B cell (primary cell): ENCODE data around the gene PIGH. TPM values are rescaled to one million over a fixed set of nuclear protein-coding genes. Genes with fewer than 3 reads are reported as not detected.

ENCODE experiments used
- ATAC-seq: fragments of 200-7000 bp; cut with Tn5 transposase; one replicate; pipeline ENCODE4 v1.10.0; 2021; ENCODE audit warnings: low read depth, mild to moderate bottlenecking, moderate number of reproducible peaks, moderate library complexity
- CTCF ChIA-PET: fragments of 350-600 bp; sonication (Branson Sonifier 250); formaldehyde crosslinking; loops from one replicate; lab custom pipeline; 2021; ENCODE audit warnings: antibody characterized with exemption, inconsistent platforms; lab: Charles Lee
- POLR2A ChIA-PET: fragments of 350-600 bp; sonication (Branson Sonifier 250); formaldehyde crosslinking; loops from one replicate; lab custom pipeline; 2021; ENCODE audit warnings: antibody characterized with exemption; lab: Charles Lee
- DNase-seq: peaks from one replicate; pipeline ENCODE4 v3.0.0; 2013
- H2AFZ ChIP-seq: 2 replicates; pipeline ENCODE4 v1.6.1; 2012; ENCODE audit warnings: mild to moderate bottlenecking, low read depth, low read length; ENCODE audit not compliant: insufficient read depth, poor library complexity, severe bottlenecking
- H3K27ac ChIP-seq, 2 donors: 1 replicate in 1 of 2; 2 replicates in 1 of 2; pipeline ENCODE4 v1.5.1; 2012 to 2013; ENCODE audit warnings: low read length in 2 of 2, mild to moderate bottlenecking in 2 of 2, moderate library complexity in 1 of 2
- H3K27me3 ChIP-seq, 4 experiments: fragments of 200-600 bp in 1 of 4; sonication (generic) in 1 of 4; replicated peaks in 1 of 4; 1 replicate in 2 of 4; 2 replicates in 2 of 4; pipeline versions ENCODE4 v1.6.1 to v1.7.0; 2013 to 2016; ENCODE audit warnings: low read length in 3 of 4, mild to moderate bottlenecking in 2 of 4, mixed read lengths in 1 of 4, moderate library complexity in 1 of 4; ENCODE audit not compliant: insufficient read depth in 4 of 4, control insufficient read depth in 3 of 4; ENCODE audit errors: control extremely low read depth in 1 of 4
- H3K36me3 ChIP-seq, 2 experiments: replicated peaks in 1 of 2; 1 replicate in 1 of 2; 2 replicates in 1 of 2; pipeline versions ENCODE4 v1.6.1 to v1.7.1; 2013; ENCODE audit warnings: low read length in 1 of 2; ENCODE audit not compliant: insufficient read depth in 2 of 2, control insufficient read depth in 1 of 2; ENCODE audit errors: control extremely low read depth in 1 of 2, extremely low read depth in 1 of 2
- H3K4me1 ChIP-seq, 2 donors: fragments of 200-600 bp in 1 of 2; sonication (generic) in 1 of 2; 1 replicate in 1 of 2; 2 replicates in 1 of 2; pipeline versions ENCODE4 v1.5.1 to v1.6.1; 2013 to 2017; ENCODE audit warnings: low read length in 2 of 2; ENCODE audit not compliant: control insufficient read depth in 2 of 2, insufficient read depth in 2 of 2
- H3K4me2 ChIP-seq: replicated peaks from 2 replicates; pipeline ENCODE3; 2012; ENCODE audit warnings: mild to moderate bottlenecking, low read depth, low read length; ENCODE audit not compliant: poor library complexity, severe bottlenecking
- H3K4me3 ChIP-seq, 5 experiments: fragments of 200-600 bp in 1 of 5; sonication (generic) in 1 of 5; 1 replicate in 3 of 5; 2 replicates in 2 of 5; pipeline versions ENCODE4 v1.5.1 to v1.7.0; 2011 to 2016; ENCODE audit warnings: low read length in 4 of 5, mild to moderate bottlenecking in 4 of 5, low read depth in 2 of 5, control low read depth in 1 of 5, moderate library complexity in 1 of 5; ENCODE audit not compliant: insufficient read depth in 1 of 5; ENCODE audit errors: control extremely low read depth in 1 of 5, extremely low read depth in 1 of 5
- H3K79me2 ChIP-seq: fragments of 200-600 bp; sonication (generic); one replicate; pipeline ENCODE4 v1.6.0; 2016; ENCODE audit warnings: low read length; ENCODE audit not compliant: control insufficient read depth, insufficient read depth
- H3K9ac ChIP-seq: fragments of 200-600 bp; sonication (generic); 2 replicates; pipeline ENCODE4 v1.6.1; 2017; ENCODE audit warnings: mild to moderate bottlenecking, low read length, moderate library complexity
- H3K9me3 ChIP-seq, 3 donors: one replicate each; pipeline versions ENCODE4 v1.6.1 to v1.7.1; 2013; ENCODE audit warnings: low read length in 2 of 3; ENCODE audit not compliant: control insufficient read depth in 2 of 3, insufficient read depth in 1 of 3; ENCODE audit errors: control extremely low read depth in 1 of 3
- H4K20me1 ChIP-seq: 2 replicates; pipeline ENCODE4 v1.6.0; 2012; ENCODE audit warnings: mild to moderate bottlenecking, low read length; ENCODE audit not compliant: insufficient read depth, control insufficient read depth, poor library complexity, severe bottlenecking
- H3K27ac Mint-ChIP-seq: one replicate; pipeline ENCODE4 v1.8.0; 2021; ENCODE audit warnings: mixed read lengths
- H3K27me3 Mint-ChIP-seq: one replicate; pipeline ENCODE4 v1.8.0; 2021; ENCODE audit warnings: mixed read lengths
- H3K4me1 Mint-ChIP-seq: one replicate; pipeline ENCODE4 v1.8.0; 2021; ENCODE audit warnings: mixed read lengths
- H3K4me3 Mint-ChIP-seq: one replicate; pipeline ENCODE4 v1.8.0; 2021; ENCODE audit warnings: mixed read lengths
- H3K9me3 Mint-ChIP-seq: one replicate; pipeline ENCODE4 v1.8.0; 2022; ENCODE audit warnings: mixed read lengths; ENCODE audit not compliant: insufficient read depth
- EZH2 ChIP-seq: IDR thresholded peaks from 2 replicates; pipeline ENCODE4 v1.6.1; 2012; ENCODE audit warnings: borderline replicate concordance, low read depth, mild to moderate bottlenecking, moderate library complexity, low read length; ENCODE audit not compliant: insufficient read depth, poor library complexity, severe bottlenecking
- WGBS: methylation state at CpG from one replicate; pipeline ENCODE4 v1.1.5; 2013; ENCODE audit warnings: missing lambda C conversion rate; ENCODE audit not compliant: insufficient coverage; 5-methylcytosine and 5-hydroxymethylcytosine counted together
- intact Hi-C: fragments of 100-400 bp; cut with micrococcal nuclease; formaldehyde crosslinking; loops from one replicate; pipeline ENCODE4 v1.10.0; 2022
- polyA plus RNA-seq: library from polyadenylated mRNA; depleted of rRNA; stranded (reverse); fragments of >200 nt; gene quantifications from 2 replicates; pipeline ENCODE4 v1.2.3, GENCODE V29; 2012
- total RNA-seq, 2 donors: library from RNA; stranded (reverse); fragments of 120-200 nt in 1 of 2; gene quantifications; 1 replicate in 1 of 2; 2 replicates in 1 of 2; pipeline versions ENCODE4 v1.2.3 to v1.2.4, GENCODE V29; 2013 to 2022
- TF ChIP-seq, protein P1 (sequence below): fragments of 200-600 bp; IDR thresholded peaks from one replicate; pipeline ENCODE4 v1.8.0; 2022; ENCODE audit warnings: antibody characterized with exemption, mild to moderate bottlenecking

PIGH gene
- total and polyA plus RNA-seq, 2 donors (not counting 1 experiment from before 2014, with no cell fraction given) = 26.7 to 48.0 TPM

DNA sequence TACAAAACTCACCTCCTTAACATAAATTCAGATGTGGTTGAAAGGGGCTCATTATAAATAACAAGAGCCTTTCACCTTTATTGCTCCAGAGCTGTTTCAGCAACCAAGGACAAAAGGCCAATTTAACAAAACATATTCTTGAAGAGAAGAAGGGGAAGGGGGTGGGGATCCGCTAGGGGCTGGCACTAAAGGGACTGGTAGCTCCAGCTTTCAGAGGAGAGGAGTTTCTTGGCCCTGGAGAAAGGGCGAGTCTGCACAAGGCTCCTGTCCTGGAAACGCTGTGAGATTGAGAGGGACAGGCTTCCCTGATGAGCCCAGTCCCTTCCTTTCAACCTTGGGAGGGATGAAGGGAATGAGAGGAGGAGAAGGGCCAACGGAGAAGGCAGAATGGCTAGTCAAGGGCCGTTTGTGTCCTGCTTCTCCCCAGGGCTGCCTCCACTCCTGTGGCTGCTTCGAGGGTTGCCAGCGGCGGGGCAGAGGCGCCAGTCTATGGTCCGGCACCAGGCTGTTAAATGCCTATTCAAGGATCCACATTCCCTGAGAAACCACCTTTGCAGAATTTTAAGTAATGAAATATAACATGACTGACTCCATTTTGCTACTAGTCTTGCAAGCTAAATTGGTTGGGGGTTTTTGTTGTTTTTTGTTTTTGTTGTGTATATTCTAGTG lies 9.7 kb upstream of the PIGH start:
- ChIA-PET CTCF (interaction anchor here (1.5 kb wide), 1 partner anchor 25 kb away, joined by 3 read pairs; no protein-coding TSS in a partner anchor), POLR2A (no interaction called here)
- Histone ChIP-seq H3K79me2 (no peaks in the 10 kb centered on the region), H3K9me3 (no peaks in the 10 kb centered on the region), H2AFZ (no peak overlapping the region), H3K4me1 (no peaks in the 10 kb centered on the region), H3K4me3 (no peak overlapping the region), H3K27me3 (no peaks in the 10 kb centered on the region), H3K9ac (no peak overlapping the region), H3K36me3 (no peaks in the 10 kb centered on the region), H3K4me2 (no peak overlapping the region), H3K27ac (no peak overlapping the region), H4K20me1 (no peaks in the 10 kb centered on the region)
- H3K9me3 Mint-ChIP-seq = no peaks in the 10 kb centered on the region
- no peaks in the 10 kb centered on the region for H3K27me3 Mint-ChIP-seq
- intact Hi-C loops = no loop called here
- 87% methylated on average over 8 of the region's 10 CpGs for WGBS
- H3K27ac Mint-ChIP-seq = no peak overlapping the region
- no peak overlapping the region for H3K4me3 Mint-ChIP-seq
- ATAC-seq (no peak), DNase-seq (no peak)
- TF ChIP-seq, protein P1, sequence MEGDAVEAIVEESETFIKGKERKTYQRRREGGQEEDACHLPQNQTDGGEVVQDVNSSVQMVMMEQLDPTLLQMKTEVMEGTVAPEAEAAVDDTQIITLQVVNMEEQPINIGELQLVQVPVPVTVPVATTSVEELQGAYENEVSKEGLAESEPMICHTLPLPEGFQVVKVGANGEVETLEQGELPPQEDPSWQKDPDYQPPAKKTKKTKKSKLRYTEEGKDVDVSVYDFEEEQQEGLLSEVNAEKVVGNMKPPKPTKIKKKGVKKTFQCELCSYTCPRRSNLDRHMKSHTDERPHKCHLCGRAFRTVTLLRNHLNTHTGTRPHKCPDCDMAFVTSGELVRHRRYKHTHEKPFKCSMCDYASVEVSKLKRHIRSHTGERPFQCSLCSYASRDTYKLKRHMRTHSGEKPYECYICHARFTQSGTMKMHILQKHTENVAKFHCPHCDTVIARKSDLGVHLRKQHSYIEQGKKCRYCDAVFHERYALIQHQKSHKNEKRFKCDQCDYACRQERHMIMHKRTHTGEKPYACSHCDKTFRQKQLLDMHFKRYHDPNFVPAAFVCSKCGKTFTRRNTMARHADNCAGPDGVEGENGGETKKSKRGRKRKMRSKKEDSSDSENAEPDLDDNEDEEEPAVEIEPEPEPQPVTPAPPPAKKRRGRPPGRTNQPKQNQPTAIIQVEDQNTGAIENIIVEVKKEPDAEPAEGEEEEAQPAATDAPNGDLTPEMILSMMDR = no peak
- no peak for TF ChIP-seq EZH2
- peaks cover 2% of the 10 kb centered on the region for H3K4me1 Mint-ChIP-seq

DNA sequence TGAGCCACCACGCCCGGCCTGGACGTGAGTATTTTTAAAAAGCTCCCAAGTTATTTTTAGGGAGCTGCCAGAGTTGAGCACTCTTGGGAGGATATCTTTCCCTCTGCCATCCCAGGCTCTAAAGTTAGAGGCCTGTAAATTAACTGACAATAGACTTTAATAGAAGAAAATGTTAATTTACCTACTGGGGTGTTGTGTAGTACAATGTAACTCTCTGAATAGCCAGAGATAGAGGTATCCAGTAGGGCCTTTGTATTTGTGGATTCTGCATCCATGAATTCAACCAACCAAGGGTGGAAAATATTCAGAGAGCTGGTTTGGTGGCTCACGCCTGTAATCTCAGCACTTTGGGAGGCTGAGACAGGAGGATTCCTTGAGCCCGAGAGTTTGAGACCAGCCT lies 7.6 kb upstream of the PIGH start:
- ATAC-seq = no peak

More for the DNA sequence above, 7.6 kb upstream of the PIGH start:
- intact Hi-C loops = no loop called here
- H3K4me1 Mint-ChIP-seq = peaks cover 16% of the 10 kb centered on the region
- H3K27me3 ChIP-seq = no peaks in the 10 kb centered on the region
- H3K4me3 Mint-ChIP-seq = no peak overlapping the region
- no peak overlapping the region for H3K4me2 ChIP-seq
- H3K27ac ChIP-seq = no peak overlapping the region
- no peaks in the 10 kb centered on the region for H4K20me1 ChIP-seq
- no peak overlapping the region for H3K9ac ChIP-seq
- no peak overlapping the region for H3K4me3 ChIP-seq
- ChIA-PET CTCF (no interaction called here), POLR2A (no interaction called here)
- H3K9me3 Mint-ChIP-seq = no peaks in the 10 kb centered on the region
- TF ChIP-seq, protein P1 = no peak
- TF ChIP-seq EZH2 = no peak
- H3K79me2 ChIP-seq = no peaks in the 10 kb centered on the region
- no peaks in the 10 kb centered on the region for H3K9me3 ChIP-seq
- no peak for DNase-seq
- no peak overlapping the region for H3K27ac Mint-ChIP-seq
- 92% methylated on average over 5 of the region's 5 CpGs for WGBS
- H3K4me1 ChIP-seq = peaks cover 12 to 13% of the 10 kb centered on the region in 2 donors
- no peaks in the 10 kb centered on the region for H3K36me3 ChIP-seq
- H2AFZ ChIP-seq = no peak overlapping the region
- no peaks in the 10 kb centered on the region for H3K27me3 Mint-ChIP-seq
